SU-DHL-6 (cell line): ENCODE data around the gene RBM44.
"Not testable (repeated sequence)": the region's sequence is repeated elsewhere in the genome, so short reads cannot be mapped to it uniquely, and the experiment has no call there.

Source experiments
- H2AFZ ChIP-seq: fragments of 200-600 bp; sonication (generic); 2 replicates; pipeline ENCODE4 v1.6.1; 2014; ENCODE audit warnings: low read depth, mild to moderate bottlenecking, moderate library complexity, mixed read lengths, antibody characterized with exemption, low read length; ENCODE audit not compliant: severe bottlenecking
- H3F3A ChIP-seq: fragments of 200-600 bp; shearing (Covaris generic); 2 replicates; pipeline ENCODE4 v1.6.0; 2016; ENCODE audit warnings: antibody characterized with exemption, mild to moderate bottlenecking; ENCODE audit not compliant: insufficient read depth
- H3K27ac ChIP-seq: fragments of 200-600 bp; sonication (generic); 2 replicates; pipeline ENCODE4 v1.5.1; 2016; ENCODE audit warnings: low read depth, mild to moderate bottlenecking, low read length, moderate library complexity, mixed read lengths
- H3K27me3 ChIP-seq: fragments of 200-600 bp; sonication (generic), shearing (Covaris generic); 2 replicates; pipeline ENCODE4 v1.6.0; 2014; ENCODE audit warnings: mild to moderate bottlenecking, low read length
- H3K36me3 ChIP-seq: fragments of 200-600 bp; sonication (generic); 2 replicates; pipeline ENCODE4 v1.6.1; 2014; ENCODE audit warnings: mild to moderate bottlenecking, low read length, mixed read lengths
- H3K4me2 ChIP-seq: fragments of 300-600, 200-600 bp; shearing (Covaris generic), sonication (generic); 2 replicates; pipeline ENCODE4 v1.6.0; 2014; ENCODE audit warnings: low read length, low read depth, mild to moderate bottlenecking; ENCODE audit not compliant: poor library complexity, severe bottlenecking
- H3K4me3 ChIP-seq: fragments of 200-600 bp; sonication (generic); 2 replicates; pipeline ENCODE4 v1.5.1; 2014; ENCODE audit warnings: antibody characterized with exemption, low read length, mild to moderate bottlenecking, mixed read lengths; ENCODE audit not compliant: insufficient read depth, poor library complexity, severe bottlenecking
- H3K79me2 ChIP-seq: fragments of 200-600 bp; sonication (generic); 2 replicates; pipeline ENCODE4 v1.6.1; 2014; ENCODE audit warnings: mild to moderate bottlenecking, low read length, moderate library complexity; ENCODE audit not compliant: insufficient read depth
- H3K9ac ChIP-seq: fragments of 200-600 bp; sonication (generic); 2 replicates; pipeline ENCODE4 v1.7.0; 2014; ENCODE audit warnings: mild to moderate bottlenecking, low read length
- H3K9me2 ChIP-seq: fragments of 200-600 bp; sonication (generic); replicated peaks from 2 replicates; pipeline ENCODE4 v1.6.1; 2014; ENCODE audit warnings: low read length; ENCODE audit not compliant: insufficient read depth
- H3K9me3 ChIP-seq: fragments of 200-600 bp; sonication (generic); 2 replicates; pipeline ENCODE4 v1.6.1; 2014; ENCODE audit warnings: low read length, mixed read lengths; ENCODE audit not compliant: insufficient read depth
- H4K20me1 ChIP-seq: fragments of 200-600 bp; sonication (generic); 2 replicates; pipeline ENCODE4 v1.6.1; 2014; ENCODE audit warnings: low read depth, mild to moderate bottlenecking, antibody characterized with exemption, low read length, moderate library complexity, mixed read lengths
- EZH2phosphoT487 ChIP-seq: fragments of 200-600 bp; sonication (generic), shearing (Covaris generic); conservative IDR thresholded peaks from 2 replicates; pipeline ENCODE4 v1.6.1; 2018; ENCODE audit warnings: mild to moderate bottlenecking, antibody characterized with exemption, low read length, moderate library complexity, mixed read lengths
- TF ChIP-seq, protein P1 (sequence below): fragments of 200-600 bp; sonication (generic); IDR thresholded peaks from one replicate; pipeline ENCODE4 v1.5.1; 2017; ENCODE audit warnings: antibody characterized with exemption, mild to moderate bottlenecking, low read length, moderate library complexity; ENCODE audit not compliant: insufficient read depth, poor library complexity, severe bottlenecking

Gene RBM44

DNA sequence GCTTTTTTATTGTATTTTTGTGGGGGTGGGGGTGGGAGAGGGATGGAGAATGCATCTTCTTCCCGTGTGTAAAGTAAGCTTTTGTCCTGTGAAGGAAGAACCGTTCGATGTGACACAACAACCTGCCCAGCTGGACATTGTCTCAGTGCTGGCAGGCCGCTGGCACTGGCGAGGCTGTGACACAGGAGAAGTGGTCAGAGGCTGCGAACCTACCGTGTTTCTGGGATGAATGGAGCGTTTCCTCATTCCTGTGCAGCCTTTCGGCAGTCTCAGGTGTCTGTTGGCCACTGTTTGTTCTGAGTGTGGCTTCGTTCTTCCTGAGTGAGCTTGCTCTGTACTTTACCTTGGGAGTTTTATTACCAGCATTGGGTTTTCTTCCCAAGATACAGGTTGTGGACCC is 68.9 kb downstream of the RBM44 start:
- Histone ChIP-seq H3K79me2 (no peaks in the 10 kb centered on the region), H3K9me2 (no peaks in the 10 kb centered on the region), H3K4me2 (no peak overlapping the region), H3K27me3 (no peaks in the 10 kb centered on the region), H3K9ac (no peak overlapping the region), H3K36me3 (no peaks in the 10 kb centered on the region), H3K4me3 (no peak overlapping the region), H2AFZ (no peak overlapping the region), H3K27ac (no peak overlapping the region), H4K20me1 (no peaks in the 10 kb centered on the region), H3K9me3 (no peaks in the 10 kb centered on the region), H3F3A (no peaks in the 10 kb centered on the region)
- TF ChIP-seq, protein P1, sequence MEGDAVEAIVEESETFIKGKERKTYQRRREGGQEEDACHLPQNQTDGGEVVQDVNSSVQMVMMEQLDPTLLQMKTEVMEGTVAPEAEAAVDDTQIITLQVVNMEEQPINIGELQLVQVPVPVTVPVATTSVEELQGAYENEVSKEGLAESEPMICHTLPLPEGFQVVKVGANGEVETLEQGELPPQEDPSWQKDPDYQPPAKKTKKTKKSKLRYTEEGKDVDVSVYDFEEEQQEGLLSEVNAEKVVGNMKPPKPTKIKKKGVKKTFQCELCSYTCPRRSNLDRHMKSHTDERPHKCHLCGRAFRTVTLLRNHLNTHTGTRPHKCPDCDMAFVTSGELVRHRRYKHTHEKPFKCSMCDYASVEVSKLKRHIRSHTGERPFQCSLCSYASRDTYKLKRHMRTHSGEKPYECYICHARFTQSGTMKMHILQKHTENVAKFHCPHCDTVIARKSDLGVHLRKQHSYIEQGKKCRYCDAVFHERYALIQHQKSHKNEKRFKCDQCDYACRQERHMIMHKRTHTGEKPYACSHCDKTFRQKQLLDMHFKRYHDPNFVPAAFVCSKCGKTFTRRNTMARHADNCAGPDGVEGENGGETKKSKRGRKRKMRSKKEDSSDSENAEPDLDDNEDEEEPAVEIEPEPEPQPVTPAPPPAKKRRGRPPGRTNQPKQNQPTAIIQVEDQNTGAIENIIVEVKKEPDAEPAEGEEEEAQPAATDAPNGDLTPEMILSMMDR = no peak
- TF ChIP-seq EZH2phosphoT487 = no peak

DNA sequence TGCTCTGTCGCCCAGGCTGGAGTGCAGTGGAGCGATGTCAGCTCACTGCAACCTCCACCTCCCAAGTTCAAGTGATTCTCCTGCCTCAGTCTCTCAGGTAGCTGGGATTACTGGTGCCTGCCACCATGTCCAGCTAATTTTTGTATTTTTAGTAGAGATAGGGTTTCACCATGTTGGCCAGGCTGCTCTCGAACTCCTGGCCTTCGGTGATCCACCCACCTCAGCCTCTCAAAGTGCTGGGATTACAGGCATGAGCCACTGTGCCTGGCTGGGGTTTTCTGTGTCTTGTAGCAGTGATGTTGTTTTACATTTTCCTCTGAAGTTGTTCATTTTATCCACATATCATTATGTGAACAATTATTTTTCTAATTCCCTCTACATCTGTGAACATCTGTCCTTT is 69.5 kb downstream of the RBM44 start:
- not testable (repeated sequence) for H3K27ac ChIP-seq, H3K4me2 ChIP-seq

DNA sequence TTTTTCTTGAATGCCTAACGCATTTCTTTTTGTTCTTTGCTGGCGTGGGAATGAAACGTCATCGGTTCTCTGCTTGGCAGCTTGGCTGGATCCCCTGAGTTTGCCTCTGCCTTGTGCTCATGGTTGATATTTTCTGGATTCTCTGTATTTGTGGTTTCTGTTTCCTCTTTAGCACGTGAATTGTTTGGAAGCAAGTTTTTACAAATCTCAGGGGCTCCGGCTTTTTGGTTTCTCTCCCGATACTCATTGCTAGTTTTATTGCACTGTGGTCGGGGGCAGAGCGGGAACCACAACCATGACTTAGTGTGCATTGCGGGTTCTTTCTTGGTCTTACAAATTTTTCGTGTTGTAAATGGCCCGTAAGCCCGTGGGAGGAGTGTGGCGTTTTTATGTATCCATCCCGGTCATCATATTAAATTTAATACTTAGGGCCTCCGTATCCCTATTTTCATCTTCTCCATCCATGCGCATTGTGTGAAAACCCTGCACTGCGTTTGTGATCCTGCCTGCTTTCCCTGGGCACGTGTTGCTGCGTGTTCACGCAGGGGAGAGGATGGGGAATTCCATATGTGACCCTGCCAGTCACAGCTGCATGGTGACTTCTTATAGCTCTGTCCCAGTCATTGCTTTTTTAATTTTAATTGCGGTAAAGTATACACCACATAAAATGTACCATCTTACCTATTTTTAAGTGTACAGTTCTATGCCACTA is 70.2 kb downstream of the RBM44 start:
- Histone ChIP-seq H3F3A (no peaks in the 10 kb centered on the region), H3K4me3 (no peak overlapping the region), H3K9ac (no peak overlapping the region), H3K27ac (no peak overlapping the region), H3K9me2 (no peaks in the 10 kb centered on the region), H3K27me3 (no peaks in the 10 kb centered on the region), H3K36me3 (no peaks in the 10 kb centered on the region), H3K4me2 (no peak overlapping the region), H4K20me1 (no peaks in the 10 kb centered on the region), H3K79me2 (no peaks in the 10 kb centered on the region), H2AFZ (no peak overlapping the region), H3K9me3 (no peaks in the 10 kb centered on the region)
- TF ChIP-seq, protein P1 = no peak
- TF ChIP-seq EZH2phosphoT487 = no peak

More for the DNA sequence above, 69.5 kb downstream of the RBM44 start:
- not testable (repeated sequence) for H3F3A ChIP-seq, H3K4me3 ChIP-seq, H3K9me2 ChIP-seq, H2AFZ ChIP-seq, H3K27me3 ChIP-seq, H3K36me3 ChIP-seq, H3K9ac ChIP-seq, H4K20me1 ChIP-seq, H3K9me3 ChIP-seq, H3K79me2 ChIP-seq

DNA sequence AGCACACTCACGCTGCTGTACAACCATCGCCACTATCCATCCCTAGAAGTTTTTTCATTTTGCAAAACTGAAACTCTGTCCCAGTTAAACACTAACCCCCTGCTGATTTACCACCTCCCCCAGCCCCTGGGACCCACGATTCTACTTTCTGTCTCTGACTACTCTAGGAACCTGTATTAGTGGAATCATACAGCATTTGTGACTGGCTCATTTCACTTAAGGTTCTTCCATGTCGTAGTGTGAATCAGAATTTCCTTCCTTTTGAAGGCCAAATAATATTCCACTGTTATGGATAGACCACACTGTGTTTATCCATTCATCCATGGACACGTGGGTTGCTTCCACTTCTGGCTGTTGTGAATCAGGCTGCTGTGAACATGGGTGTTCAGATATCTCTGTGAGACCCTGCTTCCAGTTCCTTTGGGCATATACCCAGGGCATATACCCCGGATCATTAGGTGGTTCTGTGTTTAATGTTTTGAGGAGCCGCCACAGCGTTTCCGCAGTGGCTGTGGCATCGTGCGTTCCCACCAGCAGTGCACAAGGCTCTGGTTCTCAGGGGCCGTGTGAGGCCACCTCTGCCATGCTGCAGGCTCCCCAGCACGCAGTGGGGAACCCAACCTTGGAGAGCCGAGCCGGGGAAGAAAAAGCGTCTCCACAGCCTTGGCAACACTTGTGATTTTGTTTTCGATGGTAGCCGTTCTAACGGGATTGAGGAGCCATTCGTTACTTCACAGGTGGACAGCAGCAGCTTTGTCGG is 70.9 kb downstream of the RBM44 start:
- Histone ChIP-seq H4K20me1 (no peaks in the 10 kb centered on the region), H3K36me3 (no peaks in the 10 kb centered on the region), H3K79me2 (no peaks in the 10 kb centered on the region), H3K9ac (no peak overlapping the region), H2AFZ (no peak overlapping the region), H3F3A (no peaks in the 10 kb centered on the region), H3K27me3 (no peaks in the 10 kb centered on the region), H3K4me2 (no peak overlapping the region), H3K9me3 (no peaks in the 10 kb centered on the region), H3K9me2 (no peaks in the 10 kb centered on the region), H3K27ac (no peak overlapping the region), H3K4me3 (no peak overlapping the region)
- TF ChIP-seq, protein P1 = no peak
- TF ChIP-seq EZH2phosphoT487 = no peak
